Measurements from ENCODE around the gene COBLL1. TPM values are rescaled to one million over a fixed set of nuclear protein-coding genes. Genes with fewer than 3 reads are reported as not detected.

The COBLL1 gene
- total RNA-seq, 6 experiments from 2014 or later: 38.1 to 133 (median 67.6) TPM

GRCh38 chr2:164815071-164815793, 26.4 kb downstream of the COBLL1 start:
- Histone ChIP-seq H3K4me3 (no peak overlapping the region), H3K4me1 (peaks cover 0 to 53% (median 2%) of the 10 kb centered on the region in 4 donors), H3K27me3 (no peaks in the 10 kb centered on the region), H3K27ac (no peak overlapping the region), H3K36me3 (no peaks in the 10 kb centered on the region), H3K9me3 (no peaks in the 10 kb centered on the region)
- WGBS (ENCODE audit: insufficient coverage, low coverage, low lambda C conversion rate, missing lambda C conversion rate): 90% methylated on average over 3 of the region's 3 CpGs
- DNase-seq: no peak
- intact Hi-C loops (cut with DNase I): no loop called here
- TF ChIP-seq POLR2A (IDR thresholded peaks at IDR 0.05): no peak
- TF ChIP-seq, protein P1, sequence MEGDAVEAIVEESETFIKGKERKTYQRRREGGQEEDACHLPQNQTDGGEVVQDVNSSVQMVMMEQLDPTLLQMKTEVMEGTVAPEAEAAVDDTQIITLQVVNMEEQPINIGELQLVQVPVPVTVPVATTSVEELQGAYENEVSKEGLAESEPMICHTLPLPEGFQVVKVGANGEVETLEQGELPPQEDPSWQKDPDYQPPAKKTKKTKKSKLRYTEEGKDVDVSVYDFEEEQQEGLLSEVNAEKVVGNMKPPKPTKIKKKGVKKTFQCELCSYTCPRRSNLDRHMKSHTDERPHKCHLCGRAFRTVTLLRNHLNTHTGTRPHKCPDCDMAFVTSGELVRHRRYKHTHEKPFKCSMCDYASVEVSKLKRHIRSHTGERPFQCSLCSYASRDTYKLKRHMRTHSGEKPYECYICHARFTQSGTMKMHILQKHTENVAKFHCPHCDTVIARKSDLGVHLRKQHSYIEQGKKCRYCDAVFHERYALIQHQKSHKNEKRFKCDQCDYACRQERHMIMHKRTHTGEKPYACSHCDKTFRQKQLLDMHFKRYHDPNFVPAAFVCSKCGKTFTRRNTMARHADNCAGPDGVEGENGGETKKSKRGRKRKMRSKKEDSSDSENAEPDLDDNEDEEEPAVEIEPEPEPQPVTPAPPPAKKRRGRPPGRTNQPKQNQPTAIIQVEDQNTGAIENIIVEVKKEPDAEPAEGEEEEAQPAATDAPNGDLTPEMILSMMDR (IDR thresholded peaks at IDR 0.05): no peak
- ATAC-seq: no peak

- no peak for DNase-seq
- TF ChIP-seq POLR2A (IDR thresholded peaks at IDR 0.05): no peak
- TF ChIP-seq, protein P1 (IDR thresholded peaks at IDR 0.05): no peak
- H3K4me3 ChIP-seq: no peak overlapping the region
- ATAC-seq: no peak
- peaks cover 0 to 61% (median 5%) of the 10 kb centered on the region in 4 donors for H3K4me1 ChIP-seq
- H3K27me3 ChIP-seq: no peaks in the 10 kb centered on the region
- H3K27ac ChIP-seq: no peak overlapping the region
- no peaks in the 10 kb centered on the region for H3K9me3 ChIP-seq
- intact Hi-C loops (cut with DNase I): no loop called here
- no peaks in the 10 kb centered on the region for H3K36me3 ChIP-seq
Measured at GRCh38 chr2:164813535-164813934, 28.1 kb downstream of the COBLL1 start.

- Histone ChIP-seq H3K4me3 (no peak overlapping the region), H3K27me3 (no peaks in the 10 kb centered on the region), H3K9me3 (no peaks in the 10 kb centered on the region), H3K27ac (peak overlapping the region in 1 of 3 donors; percentile 58), H3K36me3 (no peaks in the 10 kb centered on the region), H3K4me1 (peaks cover 0 to 59% (median 8%) of the 10 kb centered on the region in 4 donors)
- peak in 2 of 4 donors; percentile 40 to 56 for ATAC-seq
- no peak for DNase-seq
- intact Hi-C loops (cut with DNase I): no loop called here
- TF ChIP-seq POLR2A (IDR thresholded peaks at IDR 0.05): no peak
- TF ChIP-seq, protein P1 (IDR thresholded peaks at IDR 0.05): no peak
- WGBS (ENCODE audit: insufficient coverage, low coverage, low lambda C conversion rate, missing lambda C conversion rate): 93% methylated on average over 1 of the region's 1 CpG
Measured at GRCh38 chr2:164812378-164812777, 29.2 kb downstream of the COBLL1 start.

DNA sequence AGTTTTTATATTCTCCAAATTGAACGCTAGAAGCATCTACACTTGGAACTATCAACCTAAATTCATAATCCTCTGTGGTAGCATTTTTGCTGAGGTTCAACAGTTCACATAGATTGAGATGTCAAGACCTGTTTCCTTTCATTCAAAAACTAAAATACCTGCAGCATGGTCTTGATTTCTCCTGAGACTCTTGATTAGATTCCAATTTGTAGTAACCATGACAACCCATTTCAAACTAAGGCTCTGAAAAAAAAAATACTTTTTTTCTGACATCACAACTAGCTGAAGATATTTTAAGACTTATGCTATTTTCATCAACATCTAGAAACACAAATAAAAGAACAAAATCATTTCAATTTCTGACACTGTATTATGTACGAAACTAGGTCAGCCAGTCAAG, 29.8 kb downstream of the COBLL1 start:
- Histone ChIP-seq H3K27ac (peak overlapping the region in 2 of 3 donors; percentile 21 to 58), H3K9me3 (no peaks in the 10 kb centered on the region), H3K4me1 (peaks cover 0 to 59% (median 8%) of the 10 kb centered on the region in 4 donors), H3K36me3 (no peaks in the 10 kb centered on the region), H3K4me3 (no peak overlapping the region), H3K27me3 (no peaks in the 10 kb centered on the region)
- 85% methylated on average over 2 of the region's 2 CpGs for WGBS (ENCODE audit: insufficient coverage, low coverage, low lambda C conversion rate, missing lambda C conversion rate)
- DNase-seq (no peak), ATAC-seq (no peak)
- TF ChIP-seq POLR2A (IDR thresholded peaks at IDR 0.05): no peak
- TF ChIP-seq, protein P1 (IDR thresholded peaks at IDR 0.05): no peak
- intact Hi-C loops (cut with DNase I): no loop called here

All from right lobe of liver (tissue), 6 donors.